ENCODE results near the gene ARMC8.
A peak's percentile ranks its signal among the peaks of the same experiment; 100 is the strongest.
"Not testable (repeated sequence)": the region's sequence is repeated elsewhere in the genome, so short reads cannot be mapped to it uniquely, and the experiment has no call there.

Gene ARMC8, protein sequence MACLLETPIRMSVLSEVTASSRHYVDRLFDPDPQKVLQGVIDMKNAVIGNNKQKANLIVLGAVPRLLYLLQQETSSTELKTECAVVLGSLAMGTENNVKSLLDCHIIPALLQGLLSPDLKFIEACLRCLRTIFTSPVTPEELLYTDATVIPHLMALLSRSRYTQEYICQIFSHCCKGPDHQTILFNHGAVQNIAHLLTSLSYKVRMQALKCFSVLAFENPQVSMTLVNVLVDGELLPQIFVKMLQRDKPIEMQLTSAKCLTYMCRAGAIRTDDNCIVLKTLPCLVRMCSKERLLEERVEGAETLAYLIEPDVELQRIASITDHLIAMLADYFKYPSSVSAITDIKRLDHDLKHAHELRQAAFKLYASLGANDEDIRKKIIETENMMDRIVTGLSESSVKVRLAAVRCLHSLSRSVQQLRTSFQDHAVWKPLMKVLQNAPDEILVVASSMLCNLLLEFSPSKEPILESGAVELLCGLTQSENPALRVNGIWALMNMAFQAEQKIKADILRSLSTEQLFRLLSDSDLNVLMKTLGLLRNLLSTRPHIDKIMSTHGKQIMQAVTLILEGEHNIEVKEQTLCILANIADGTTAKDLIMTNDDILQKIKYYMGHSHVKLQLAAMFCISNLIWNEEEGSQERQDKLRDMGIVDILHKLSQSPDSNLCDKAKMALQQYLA

DNA sequence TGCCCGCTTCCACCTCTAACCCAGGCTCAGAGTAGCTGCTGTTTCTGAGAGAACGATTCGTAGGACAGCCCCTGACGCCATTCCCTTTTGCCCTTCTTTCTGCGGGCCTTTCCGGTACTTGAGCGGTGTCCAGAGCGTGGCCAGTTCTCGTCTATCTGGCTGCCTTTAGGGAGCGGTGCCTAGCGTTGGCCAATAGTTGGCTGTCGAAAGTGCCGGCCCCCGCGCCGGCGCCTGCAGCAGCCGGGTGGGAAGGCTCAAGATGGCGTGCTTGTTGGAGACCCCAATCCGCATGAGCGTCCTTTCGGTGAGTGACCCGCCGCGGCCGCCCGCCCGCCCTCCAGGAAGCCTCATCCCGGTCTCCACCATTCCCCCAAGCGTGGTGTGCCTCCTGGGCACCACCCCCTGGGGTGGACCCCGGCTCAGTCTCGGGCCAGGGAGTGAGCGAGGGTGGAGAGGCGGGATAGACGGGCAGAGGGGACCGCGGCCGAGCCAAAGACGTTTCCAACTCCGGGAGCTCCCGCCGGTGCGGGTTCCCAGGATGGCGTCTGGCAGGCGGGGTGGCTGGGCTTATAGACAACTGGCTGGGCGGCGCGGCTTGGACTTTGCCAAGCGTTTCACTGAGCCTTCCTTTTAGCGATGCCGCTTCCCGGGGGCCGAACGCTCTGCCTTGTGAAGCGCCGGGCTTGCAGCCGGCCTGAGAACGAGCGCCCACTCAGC lies at the start of gene ARMC8:
Gene ARMC8 (plus strand): TSS at position 6 of the 717 bp plus-strand sequence. CDS start 254 bp downstream, at position 260.
- DNase-seq, result peak in 1 of 2 experiments; percentile 29

DNA sequence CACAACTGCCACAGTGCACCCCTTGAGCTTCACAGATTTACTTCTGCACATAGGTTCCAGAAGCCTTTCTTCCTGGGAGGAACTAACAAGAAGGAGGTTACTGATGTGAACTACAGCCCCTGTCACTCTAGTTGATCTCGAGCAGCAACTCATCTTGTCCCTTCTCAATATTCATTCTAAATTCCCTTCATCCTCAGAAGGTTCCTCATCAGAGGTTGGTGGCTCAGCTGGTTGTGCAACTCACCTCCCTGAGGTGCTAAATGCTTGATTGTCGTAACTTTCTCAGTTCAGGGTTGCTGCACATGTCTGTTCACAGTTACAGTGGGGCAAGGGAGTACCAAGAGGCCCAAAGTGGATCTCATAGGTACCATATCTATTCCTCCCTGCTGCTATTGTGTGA lies 49.2 kb upstream of the ARMC8 start:
- DNase-seq, result peak; percentile 75 to 79

DNA sequence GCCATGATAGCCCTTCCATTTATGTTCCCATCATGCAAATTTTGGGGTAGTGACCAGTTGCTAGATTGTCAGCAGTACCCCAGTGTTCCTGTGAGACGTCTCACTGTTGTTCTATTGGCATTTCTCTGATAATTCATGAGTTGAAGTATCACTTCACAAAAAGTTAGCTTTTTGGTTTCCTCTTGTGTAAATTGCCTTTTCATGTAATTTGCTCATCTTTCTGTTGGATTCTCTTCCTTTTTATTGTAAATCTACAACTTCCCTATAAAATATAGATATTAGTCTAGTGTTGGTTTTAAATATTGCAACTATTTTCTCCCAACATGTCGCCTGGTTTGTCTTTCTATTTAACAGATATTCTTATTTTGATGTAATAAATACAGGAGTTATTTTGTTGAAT lies 47.4 kb upstream of the ARMC8 start:
- peak in 1 of 2 experiments; percentile 17 for DNase-seq

DNA sequence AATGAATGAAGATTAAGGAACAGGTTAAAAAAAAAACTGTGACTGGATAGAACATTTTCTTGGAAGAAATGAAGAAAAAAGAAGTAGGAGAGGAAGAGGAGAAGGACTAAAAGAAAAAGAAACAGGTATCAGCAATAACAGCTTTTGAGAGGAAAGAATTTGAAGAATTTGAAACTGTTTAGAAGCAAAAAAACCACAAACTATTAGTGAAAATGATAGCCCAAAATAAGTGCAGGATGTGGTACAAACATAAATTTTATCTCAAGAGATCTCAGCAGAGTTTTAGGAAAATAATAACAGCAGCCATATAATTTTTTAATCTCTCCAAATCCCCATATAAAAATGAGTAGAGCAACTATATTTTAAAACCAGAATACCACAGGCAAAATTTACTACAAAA lies 46.2 kb upstream of the ARMC8 start:
- no peak for DNase-seq

DNA sequence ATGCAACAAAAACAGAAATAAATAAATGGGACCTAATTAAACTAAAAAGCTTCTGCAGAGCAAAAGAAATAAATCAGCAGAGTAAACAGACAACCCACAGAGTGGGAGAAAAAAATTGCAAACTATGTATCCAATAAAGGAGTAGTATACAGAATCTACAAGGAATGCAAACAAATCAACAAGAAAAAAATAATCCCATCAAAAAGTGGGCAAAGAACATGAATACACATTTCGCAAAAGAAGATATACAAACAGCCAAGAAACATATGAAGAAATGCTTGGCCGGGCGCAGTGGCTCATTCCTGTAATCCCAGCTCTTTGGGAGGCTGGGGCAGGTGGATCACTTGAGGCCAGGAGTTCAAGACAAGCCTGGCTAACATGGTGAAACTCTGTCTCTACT lies 44.9 kb upstream of the ARMC8 start:
- DNase-seq, result not testable (repeated sequence)

DNA sequence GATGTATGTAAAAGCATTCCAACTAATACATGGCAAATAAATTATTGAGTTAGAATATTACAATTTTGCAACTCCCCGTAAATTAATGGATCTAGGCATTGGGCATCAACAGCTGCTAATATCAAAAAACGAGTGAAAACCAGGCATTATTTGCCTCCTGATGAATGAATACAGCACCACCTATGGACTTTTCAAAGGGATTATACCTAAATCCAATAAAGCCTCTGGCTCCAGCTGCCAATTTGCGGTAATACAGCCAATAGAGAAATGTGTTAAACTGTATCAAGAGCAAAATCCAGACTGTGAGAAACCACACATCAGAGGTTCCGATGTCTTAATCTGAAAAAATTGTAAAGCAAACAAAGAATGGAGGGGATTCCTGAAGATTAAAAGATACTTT lies 38.6 kb upstream of the ARMC8 start:
- peak in 1 of 2 experiments; percentile 14 for DNase-seq

DNA sequence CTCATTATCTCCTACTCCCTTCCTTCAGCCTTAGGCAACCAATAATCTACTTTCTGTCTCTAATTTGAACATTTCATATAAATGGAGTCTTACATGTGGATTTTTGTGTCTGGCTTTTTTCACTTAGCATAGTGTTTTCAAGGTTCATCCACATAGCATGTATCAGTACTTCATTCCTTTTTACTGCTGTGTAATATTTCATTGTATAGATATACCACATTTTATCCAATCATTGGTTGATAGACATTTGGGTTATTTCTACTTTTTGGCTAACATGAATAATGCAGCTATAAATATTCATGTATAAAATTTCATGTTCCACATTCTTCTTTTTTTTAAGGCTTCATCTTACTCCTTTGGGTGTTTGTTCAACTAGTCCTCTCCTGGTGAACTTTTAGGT lies 32.6 kb upstream of the ARMC8 start:
- no peak for DNase-seq

DNA sequence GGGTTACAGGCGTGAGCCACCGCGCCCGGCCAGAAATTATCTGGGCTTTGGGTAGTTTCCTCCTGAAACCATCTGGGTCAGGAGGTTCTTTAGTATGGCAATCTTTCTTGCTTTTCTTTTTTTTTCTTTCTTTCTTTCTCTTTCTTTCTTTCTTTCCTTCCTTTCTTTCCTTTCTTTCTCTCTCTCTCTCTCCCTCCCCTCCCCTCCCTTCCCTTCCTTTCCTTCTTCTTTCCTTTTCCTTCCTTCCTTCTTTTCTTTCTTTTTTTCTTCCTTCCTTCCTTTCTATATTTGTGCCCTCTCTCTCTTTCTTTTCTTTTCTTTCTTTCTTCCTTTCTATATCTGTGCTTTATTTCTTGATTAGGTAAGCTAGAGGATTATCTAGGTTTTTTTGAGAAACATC lies 29.4 kb upstream of the ARMC8 start:
- DNase-seq, result no peak

DNA sequence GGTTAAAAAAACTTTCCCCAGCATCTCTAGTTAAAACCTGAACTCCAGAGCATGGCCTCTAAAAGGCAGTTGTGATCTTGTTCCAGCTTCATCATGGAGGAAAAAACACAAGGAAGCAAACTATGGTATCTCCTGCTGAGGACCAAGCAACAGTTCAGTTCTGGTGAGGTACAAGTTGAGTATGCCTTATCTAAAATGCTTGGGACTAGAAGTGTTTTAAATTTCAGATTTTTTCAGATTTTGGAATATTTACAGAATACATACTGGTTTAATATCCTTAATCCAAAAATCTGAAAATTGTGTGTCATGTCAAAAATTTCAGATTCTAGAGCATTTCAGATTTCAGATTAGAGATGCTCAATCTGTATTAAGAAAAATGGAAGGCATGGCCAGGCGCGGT lies 22.0 kb upstream of the ARMC8 start:
- DNase-seq, result no peak

DNA sequence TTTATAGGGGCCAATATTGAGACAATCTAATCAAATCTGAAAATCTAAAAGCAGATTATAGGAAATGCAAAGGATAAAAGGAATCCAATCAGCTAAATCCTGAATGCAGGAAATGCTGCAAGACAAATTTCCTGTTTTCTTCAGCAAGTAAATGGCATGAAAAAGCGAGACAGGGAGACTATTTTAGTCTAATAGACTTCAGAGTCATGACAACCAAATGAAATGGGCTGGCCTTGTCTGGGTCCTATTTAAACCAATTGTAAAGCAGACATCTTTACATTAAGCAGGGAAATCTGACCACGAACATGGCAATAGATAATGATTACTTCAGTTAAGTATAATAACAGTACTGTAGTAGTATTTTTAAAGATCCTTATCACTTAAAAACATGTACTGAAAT lies 14.5 kb upstream of the ARMC8 start:
- DNase-seq, result peak in 1 of 2 experiments; percentile 17

DNA sequence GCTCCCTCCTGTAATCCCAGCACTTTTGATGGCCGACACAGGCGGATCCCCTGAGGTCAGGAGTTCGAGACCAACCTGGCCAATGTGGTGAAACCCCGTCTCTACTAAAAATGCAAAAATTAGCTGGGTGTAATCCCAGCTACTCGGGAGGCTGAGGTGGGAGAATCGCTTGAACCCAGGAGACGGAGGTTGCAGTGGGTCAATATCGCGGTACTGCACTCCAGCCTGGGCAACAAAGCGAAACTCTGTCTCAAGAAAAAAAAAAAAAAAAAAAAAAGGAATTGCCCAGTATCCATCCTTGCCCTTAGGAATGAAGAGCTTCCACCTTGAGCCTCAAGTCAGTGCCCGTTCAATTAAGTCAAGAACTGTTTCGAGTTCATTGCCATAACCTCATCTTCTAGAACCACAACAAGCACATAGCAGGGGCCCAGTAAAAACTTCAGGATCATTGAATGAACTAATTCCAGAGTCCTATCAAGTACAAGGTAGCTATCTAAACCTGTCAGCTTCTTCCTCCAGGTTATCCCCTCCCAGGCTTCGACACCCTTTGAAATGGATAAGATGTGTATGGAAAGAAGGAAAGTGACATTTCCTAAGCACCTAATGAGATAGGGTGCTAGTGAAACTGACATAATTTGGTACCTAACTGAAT lies 13.2 kb upstream of the ARMC8 start:
- DNase-seq, result no peak

DNA sequence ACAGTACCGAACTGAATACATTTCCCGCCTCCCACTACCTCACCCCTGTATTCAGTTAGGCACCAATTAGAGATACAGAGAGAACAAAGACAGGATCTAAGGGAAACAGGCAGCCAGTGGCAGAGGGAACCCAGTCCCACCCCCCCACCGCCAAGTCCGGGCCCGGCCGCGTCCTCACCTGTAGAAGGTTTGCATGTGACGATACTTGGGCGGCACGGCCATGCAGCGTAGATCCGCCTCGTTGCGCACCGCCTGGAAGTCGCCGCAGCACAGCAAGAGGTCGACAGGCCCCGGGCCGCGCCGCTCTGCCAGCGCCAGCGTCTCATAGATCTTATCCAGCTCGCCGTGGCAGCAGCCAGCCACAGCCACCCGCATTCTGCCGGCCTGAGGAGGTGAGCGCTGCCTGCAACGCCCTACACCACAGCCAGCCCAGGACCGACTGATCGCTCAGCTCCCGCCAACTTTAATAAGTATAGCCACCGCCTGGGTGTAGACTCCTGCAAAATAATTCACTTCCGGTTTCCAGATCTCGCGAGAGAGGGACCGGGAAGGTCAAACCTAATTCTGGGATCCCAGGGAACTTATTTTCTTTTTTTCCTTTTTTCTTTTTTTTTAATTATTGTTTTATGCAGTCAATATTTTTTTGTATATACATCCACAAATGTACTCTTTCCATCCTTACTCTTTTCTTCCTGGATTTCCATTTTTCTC lies 12.5 kb upstream of the ARMC8 start, which contains the start of gene DBR1:
Gene DBR1 (minus strand): TSS at position 501 of the 711 bp plus-strand sequence. CDS start 126 bp downstream, at position 375.
- DNase-seq, result peak; percentile 89 to 91

DNA sequence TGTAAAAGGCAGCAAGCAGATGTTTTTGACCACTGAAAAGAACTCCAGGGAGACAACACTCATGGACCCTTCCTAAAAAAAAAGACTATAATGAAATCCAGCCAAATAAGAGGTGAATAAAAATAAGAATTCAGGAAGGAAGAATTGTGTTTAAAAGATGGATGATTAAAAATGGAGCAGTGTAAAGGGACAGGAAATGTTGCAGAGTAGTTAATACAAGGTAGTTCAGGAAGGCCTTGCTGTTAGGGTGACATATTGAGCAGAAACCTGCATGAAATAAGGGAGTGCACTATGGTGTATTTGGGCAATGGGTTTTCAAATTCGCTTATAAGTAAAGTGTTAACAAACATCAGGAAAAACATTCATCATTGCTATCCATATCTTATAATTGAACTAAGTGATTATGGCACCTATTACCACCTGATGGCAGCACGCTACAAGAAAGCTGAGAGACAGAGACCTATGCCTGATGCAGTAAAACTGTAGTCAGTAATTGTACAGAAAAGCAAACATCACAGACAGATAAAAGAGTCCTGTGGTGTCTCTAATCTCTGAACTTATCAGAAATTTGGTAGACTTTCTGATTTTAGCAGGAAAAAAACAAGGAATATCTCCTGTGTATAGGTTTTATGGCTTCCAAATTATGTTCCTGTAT lies 6.6 kb upstream of the ARMC8 start:
- DNase-seq, result peak; percentile 79 to 90

DNA sequence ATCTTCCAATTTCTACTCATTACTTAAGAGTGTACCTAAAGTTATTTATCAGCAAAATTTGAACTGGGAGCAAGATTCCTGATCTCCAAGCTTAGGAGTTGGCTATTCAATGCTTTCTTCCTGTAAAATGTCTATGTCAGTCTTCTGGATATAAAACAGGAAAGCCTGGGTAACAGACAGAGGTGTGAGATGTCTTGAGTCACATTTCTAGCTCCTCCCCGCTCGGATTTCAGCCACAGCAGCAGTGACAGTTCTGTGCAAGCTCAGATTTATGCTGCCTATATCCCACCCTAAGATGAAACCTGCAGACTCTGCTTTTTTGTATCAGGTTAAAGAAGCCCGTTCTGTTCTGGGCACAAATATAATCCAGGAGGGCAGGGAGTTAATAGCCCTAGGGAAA lies 2.1 kb upstream of the ARMC8 start:
- DNase-seq, result no peak

DNA sequence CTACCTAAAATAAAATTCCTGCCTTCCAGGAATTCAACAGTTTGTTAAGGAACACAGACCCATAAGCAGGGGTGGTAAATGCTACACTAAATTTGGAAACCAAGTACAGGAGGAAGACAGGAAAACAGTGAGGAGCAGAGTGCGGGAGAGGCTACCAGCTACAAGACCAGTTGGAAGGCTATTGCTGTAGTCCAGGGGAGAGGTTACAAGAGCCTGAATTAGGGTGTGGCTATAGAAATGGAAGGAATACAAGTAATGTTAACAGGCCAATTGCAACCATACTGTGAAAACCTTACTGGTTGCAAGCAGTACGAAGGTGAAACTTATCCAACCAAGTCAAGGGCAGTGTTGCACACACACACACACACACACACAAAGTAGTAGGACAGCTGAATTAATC lies 880 bp upstream of the ARMC8 start:
- DNase-seq, result peak; percentile 27 to 44

DNA sequence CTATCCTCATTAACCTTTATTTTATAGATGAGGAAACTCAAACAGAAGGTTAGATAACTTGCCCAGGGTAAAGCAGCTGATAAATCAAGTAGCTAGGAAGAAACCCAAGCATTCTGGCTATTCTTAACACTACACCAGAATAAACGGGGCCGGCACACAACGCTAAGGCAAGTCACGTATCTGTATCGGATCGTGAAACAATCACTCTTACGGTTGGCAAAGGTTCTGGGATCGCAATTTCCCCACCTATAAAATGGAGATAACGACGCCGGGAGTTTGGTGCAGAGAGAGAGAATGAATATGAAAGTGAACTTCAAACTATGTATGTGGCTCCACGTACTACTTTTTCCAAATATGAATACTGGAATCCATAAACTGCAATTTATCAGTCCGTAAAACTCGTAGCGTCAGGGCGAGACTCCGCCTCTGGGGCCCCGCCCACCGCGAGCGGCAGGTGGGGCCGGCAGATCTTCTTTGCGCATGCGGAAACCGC lies 252 bp upstream of the ARMC8 start:
- peak; percentile 93 for DNase-seq

DNA sequence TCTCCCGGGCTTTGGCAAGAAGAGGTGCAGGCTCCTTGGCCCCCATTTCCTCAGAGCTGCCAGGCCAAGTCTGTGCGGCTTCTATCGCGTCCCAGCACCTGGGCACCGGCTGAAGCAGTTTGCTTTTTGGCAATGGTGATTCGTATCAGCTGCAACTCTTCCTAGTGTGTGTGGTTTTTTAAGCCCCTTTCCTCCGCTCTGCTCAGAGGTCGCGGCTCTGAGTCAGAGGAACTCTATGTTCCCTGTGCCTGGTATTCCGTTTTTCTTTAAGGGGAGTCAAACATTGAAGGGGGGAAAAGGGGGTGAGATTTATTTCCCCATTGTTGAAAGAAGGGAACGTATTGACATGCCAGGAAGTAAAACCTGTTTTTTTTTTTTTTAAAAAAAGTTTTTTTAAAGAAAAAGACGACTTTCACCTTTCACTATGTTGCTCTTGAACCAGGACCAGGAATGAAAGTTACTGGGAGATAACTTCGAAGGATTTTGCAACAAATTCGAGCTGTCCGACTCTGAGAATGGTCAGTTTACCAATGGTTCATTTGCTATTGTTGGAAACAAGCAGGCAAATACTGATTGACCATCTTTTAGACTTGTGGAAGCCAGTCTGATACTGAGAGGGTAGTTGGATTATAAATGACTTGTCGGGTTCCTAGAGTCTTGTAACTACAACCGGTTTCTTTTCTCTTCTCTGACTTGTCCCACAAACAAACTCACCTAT lies 1.1 kb downstream of the ARMC8 start:
- peak in 1 of 2 experiments; percentile 38 for DNase-seq

DNA sequence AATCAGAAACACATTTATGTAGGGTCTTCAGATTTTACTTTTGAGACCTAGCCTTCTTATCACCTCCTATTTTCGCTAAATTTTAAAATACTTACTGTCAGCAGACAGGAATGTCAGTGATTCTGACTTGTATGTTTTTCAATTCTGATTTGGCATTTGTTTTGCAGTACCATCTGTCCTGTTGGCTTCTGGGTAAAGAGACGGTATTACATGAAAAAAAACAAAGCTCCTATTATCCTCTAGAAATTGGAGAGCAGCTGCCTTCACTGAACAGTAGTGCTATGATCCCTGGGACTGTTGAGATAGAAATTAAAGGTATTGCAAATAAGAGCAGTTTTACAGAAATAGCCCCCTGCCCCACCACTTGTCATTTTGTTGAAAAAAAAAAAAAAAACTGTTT lies 8.4 kb downstream of the ARMC8 start:
- DNase-seq, result no peak

DNA sequence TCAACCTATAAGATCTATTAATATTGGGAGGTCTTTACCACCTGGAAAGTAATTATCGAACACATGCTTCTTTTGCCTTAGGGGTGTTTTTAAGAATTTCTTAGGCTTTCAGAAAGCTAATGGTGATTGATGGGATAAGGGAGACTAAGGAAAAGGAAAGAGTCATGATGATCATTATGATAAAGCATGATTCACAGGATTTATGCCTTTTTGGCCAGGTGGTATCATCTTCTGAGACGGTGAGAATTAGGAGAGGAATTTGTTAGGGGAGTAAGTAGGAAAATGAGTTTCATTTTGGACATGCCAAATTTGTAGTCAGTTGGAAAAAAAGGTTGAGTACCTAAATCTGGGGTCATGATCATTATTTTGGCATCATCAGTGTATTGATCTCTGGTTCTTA lies 8.9 kb downstream of the ARMC8 start:
- DNase-seq, result no peak

DNA sequence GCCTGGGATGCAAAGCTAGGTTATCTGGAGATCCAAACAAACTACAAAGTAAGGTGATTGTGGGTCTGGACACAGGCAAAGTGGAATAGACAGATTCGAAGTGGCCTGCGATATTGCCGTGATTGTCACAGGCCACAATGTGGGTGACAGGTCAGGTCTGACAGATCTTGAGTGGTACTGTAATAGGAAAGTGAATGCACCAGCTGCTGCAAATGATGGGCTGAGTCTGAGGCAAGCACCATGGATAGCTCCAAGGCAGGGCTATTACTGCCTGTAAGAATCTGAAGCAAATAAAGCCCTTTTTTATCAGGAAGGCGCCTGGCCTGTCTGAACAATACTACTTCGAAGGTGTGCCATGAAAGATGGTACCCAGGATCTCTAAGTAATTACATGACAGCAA lies 10.0 kb downstream of the ARMC8 start:
- DNase-seq, result peak; percentile 40 to 62

DNA sequence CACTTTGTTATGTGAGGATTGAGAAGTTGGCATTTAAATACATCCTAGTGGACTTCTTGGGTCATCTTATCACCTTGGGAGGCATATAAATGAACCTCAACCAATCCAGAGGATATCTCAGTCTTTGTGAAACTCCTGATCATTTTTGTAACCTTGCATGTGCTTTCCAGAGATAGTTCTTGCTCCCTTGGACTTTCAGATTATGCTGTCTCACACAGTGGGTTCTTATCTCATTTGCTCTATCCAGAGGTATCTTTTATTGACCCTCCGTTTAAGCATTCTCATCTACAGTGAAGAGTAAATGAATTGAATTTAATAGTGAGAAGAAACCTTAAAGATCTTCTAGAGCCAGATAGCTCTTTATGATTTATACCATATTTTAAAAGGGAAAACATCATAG lies 10.4 kb downstream of the ARMC8 start:
- DNase-seq, result no peak
